GM12892 (cell line): ENCODE data around the gene DNAJC13.

Experiments used
- POLR2A ChIP-seq: IDR thresholded peaks from 2 replicates; pipeline ENCODE4 v1.6.1; 2011; ENCODE audit warnings: low read depth, low read length, control low read depth
- POLR2AphosphoS5 ChIP-seq: IDR thresholded peaks from 2 replicates; pipeline ENCODE4 v1.6.1; 2011; ENCODE audit warnings: low read depth, low read length, control low read depth

DNA sequence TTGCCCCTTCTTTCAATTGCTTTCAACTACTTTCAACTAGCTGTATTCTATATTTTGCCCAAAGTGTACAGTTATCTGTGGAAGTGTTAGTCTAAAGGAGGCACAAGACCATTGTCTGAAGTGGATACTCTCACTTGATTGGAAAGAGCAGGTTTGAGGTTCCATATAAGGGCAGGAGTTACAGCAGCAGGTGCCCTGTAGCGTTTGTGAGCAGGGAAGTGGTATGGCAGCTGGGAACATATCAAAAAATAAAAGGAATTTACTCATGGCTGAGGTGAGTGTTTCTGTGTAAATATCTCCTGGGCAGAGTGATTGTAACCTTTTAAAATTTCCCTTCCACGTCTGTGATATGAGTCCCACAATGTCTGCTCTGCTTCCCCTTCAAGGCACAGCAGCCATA lies 38.5 kb upstream of the DNAJC13 start:
- TF ChIP-seq POLR2A = no peak
- no peak for TF ChIP-seq POLR2AphosphoS5
